ENCODE measurements around the gene PLPP4.

GRCh38 chr10:120507175-120507574, 50.1 kb downstream of the PLPP4 start:
- TF ChIP-seq EZH2 (IDR thresholded peaks at IDR 0.05) (no peak), CTCF (IDR thresholded peaks at IDR 0.05) (no peak), EZH2phosphoT487 (IDR thresholded peaks at IDR 0.05) (no peak)
